PC-3 (cell line): ENCODE measurements around the gene SEMA3D. TPM values are rescaled to one million over a fixed set of nuclear protein-coding genes. Genes with fewer than 3 reads are reported as not detected.

ENCODE experiments used
- ATAC-seq: fragments of 200-7000 bp; cut with Tn5 transposase; 2 replicates; pipeline ENCODE4 v1.9.1; 2020; ENCODE audit warnings: mild to moderate bottlenecking, moderate library complexity
- BruUV-seq: library from RNA; stranded (reverse); fragments of 400-500 nt; replicated peaks from 2 replicates; lab custom pipeline; 2021; lab: Mats Ljungman, UMichigan
- CTCF ChIA-PET: fragments of 300-600 bp; sonication (Branson Sonifier 250); formaldehyde crosslinking; loops from one replicate; lab custom pipeline; 2022; ENCODE audit warnings: antibody characterized with exemption; lab: Charles Lee
- POLR2A ChIA-PET: fragments of 300-600 bp; sonication (Branson Sonifier 250); formaldehyde crosslinking; loops from one replicate; lab custom pipeline; 2022; ENCODE audit warnings: antibody characterized with exemption; ENCODE audit not compliant: unreplicated experiment; lab: Charles Lee
- DNase-seq: peaks from one replicate; pipeline ENCODE4 v3.0.0-alpha.2; 2015
- H2AFZ ChIP-seq: fragments of 300-600 bp; sonication (generic); 2 replicates; pipeline ENCODE4 v1.6.0; 2016; ENCODE audit warnings: antibody characterized with exemption, low read length
- H3F3A ChIP-seq: fragments of 300-600 bp; sonication (generic); one replicate; pipeline ENCODE4 v1.6.0; 2017; ENCODE audit warnings: antibody characterized with exemption, low read length, control low read depth, mild to moderate bottlenecking; ENCODE audit not compliant: unreplicated experiment
- H3K27ac ChIP-seq: fragments of 300-600 bp; sonication (generic); 2 replicates; pipeline ENCODE4 v1.5.1; 2016; ENCODE audit warnings: mild to moderate bottlenecking, low read length
- H3K27me3 ChIP-seq: fragments of 300-600 bp; sonication (generic); 2 replicates; pipeline ENCODE4 v1.6.1; 2016; ENCODE audit warnings: low read length, mixed read lengths
- H3K36me3 ChIP-seq: fragments of 300-600 bp; sonication (generic); 2 replicates; pipeline ENCODE4 v1.6.1; 2016; ENCODE audit warnings: low read depth, mixed run types, low read length, mixed read lengths
- H3K4me1 ChIP-seq: fragments of 300-600 bp; sonication (generic); 2 replicates; pipeline ENCODE4 v1.5.1; 2016; ENCODE audit warnings: low read length; ENCODE audit not compliant: insufficient read depth
- H3K4me2 ChIP-seq: fragments of 300-600 bp; sonication (generic); 2 replicates; pipeline ENCODE4 v1.6.0; 2016; ENCODE audit warnings: low read length
- H3K4me3 ChIP-seq: fragments of 300-600 bp; sonication (generic); 2 replicates; pipeline ENCODE4 v1.5.1; 2016; ENCODE audit warnings: mild to moderate bottlenecking, low read length, mixed read lengths
- H3K79me2 ChIP-seq: fragments of 300-600 bp; sonication (generic); 2 replicates; pipeline ENCODE4 v1.6.1; 2017; ENCODE audit warnings: low read length, mixed read lengths
- H3K9ac ChIP-seq: fragments of 300-600 bp; sonication (generic); 2 replicates; pipeline ENCODE4 v1.6.0; 2016; ENCODE audit warnings: mild to moderate bottlenecking, low read length
- H3K9me2 ChIP-seq: fragments of 300-600 bp; sonication (generic); replicated peaks from 2 replicates; pipeline ENCODE4 v1.6.1; 2016; ENCODE audit warnings: mixed run types, low read length, mixed read lengths
- H3K9me3 ChIP-seq: fragments of 300-600 bp; sonication (generic); 2 replicates; pipeline ENCODE4 v1.6.1; 2016; ENCODE audit warnings: low read length, mixed read lengths
- H4K20me1 ChIP-seq: fragments of 300-600 bp; sonication (generic); 2 replicates; pipeline ENCODE4 v1.6.1; 2016; ENCODE audit warnings: low read length, mixed read lengths
- EZH2 ChIP-seq: fragments of 300-600 bp; sonication (generic); IDR thresholded peaks from one replicate; pipeline ENCODE4 v1.6.1; 2017; ENCODE audit warnings: antibody characterized with exemption, mild to moderate bottlenecking, low read length; ENCODE audit not compliant: unreplicated experiment
- EZH2phosphoT487 ChIP-seq: fragments of 300-600 bp; sonication (generic); IDR thresholded peaks from 2 replicates; pipeline ENCODE4 v1.6.1; 2018; ENCODE audit warnings: mild to moderate bottlenecking, antibody characterized with exemption, low read length, borderline replicate concordance
- intact Hi-C: fragments of 100-400 bp; cut with micrococcal nuclease; formaldehyde crosslinking; loops from 2 replicates; pipeline ENCODE4 v1.9.0; 2023
- total RNA-seq: library from RNA; depleted of rRNA; stranded (reverse); fragments of >200 nt; gene quantifications from 2 replicates; pipeline ENCODE4 v1.2.3, GENCODE V29; 2014
- TF ChIP-seq, protein P1 (sequence below): fragments of 300-600 bp; sonication (generic); conservative IDR thresholded peaks from 2 replicates; pipeline ENCODE4 v1.5.1; 2017; ENCODE audit warnings: antibody characterized with exemption, low read depth, mild to moderate bottlenecking, low read length

Gene SEMA3D
- total RNA-seq, 1 experiment from 2014 or later, result 4.8 TPM

DNA sequence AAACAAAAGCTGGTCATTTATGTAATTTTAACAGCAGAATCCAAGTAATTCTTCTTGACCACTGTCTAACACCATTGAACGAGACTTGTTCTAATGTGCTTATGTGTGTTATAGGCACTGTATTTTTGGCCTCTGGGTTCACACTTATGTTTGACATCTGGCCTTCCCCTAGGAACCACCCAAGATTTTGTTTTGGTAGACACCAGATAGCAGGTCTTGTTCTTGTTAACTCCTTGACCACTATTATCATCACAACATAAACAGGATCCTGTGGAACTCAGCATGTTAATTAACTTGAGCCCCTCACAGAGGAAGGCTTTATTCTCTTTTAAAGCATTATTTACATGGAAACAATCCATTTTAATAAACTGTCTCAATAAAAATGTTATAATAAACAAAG, 167.7 kb downstream of the SEMA3D start:
- no peak for ATAC-seq
- no peaks in the 10 kb centered on the region for H3F3A ChIP-seq
- H3K9me2 ChIP-seq, result no peaks in the 10 kb centered on the region
- ChIA-PET CTCF (no interaction called here), POLR2A (no interaction called here)
- no peak overlapping the region for H2AFZ ChIP-seq
- no peaks in the 10 kb centered on the region for H4K20me1 ChIP-seq
- BruUV-seq, result no TSS peak
- H3K36me3 ChIP-seq, result no peaks in the 10 kb centered on the region
- no peaks in the 10 kb centered on the region for H3K79me2 ChIP-seq
- H3K27ac ChIP-seq, result no peak overlapping the region
- no peaks in the 10 kb centered on the region for H3K4me1 ChIP-seq
- DNase-seq, result no peak
- no peak for TF ChIP-seq EZH2phosphoT487
- TF ChIP-seq EZH2, result no peak
- TF ChIP-seq, protein P1, sequence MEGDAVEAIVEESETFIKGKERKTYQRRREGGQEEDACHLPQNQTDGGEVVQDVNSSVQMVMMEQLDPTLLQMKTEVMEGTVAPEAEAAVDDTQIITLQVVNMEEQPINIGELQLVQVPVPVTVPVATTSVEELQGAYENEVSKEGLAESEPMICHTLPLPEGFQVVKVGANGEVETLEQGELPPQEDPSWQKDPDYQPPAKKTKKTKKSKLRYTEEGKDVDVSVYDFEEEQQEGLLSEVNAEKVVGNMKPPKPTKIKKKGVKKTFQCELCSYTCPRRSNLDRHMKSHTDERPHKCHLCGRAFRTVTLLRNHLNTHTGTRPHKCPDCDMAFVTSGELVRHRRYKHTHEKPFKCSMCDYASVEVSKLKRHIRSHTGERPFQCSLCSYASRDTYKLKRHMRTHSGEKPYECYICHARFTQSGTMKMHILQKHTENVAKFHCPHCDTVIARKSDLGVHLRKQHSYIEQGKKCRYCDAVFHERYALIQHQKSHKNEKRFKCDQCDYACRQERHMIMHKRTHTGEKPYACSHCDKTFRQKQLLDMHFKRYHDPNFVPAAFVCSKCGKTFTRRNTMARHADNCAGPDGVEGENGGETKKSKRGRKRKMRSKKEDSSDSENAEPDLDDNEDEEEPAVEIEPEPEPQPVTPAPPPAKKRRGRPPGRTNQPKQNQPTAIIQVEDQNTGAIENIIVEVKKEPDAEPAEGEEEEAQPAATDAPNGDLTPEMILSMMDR, result no peak
- H3K9ac ChIP-seq, result no peak overlapping the region
- no peak overlapping the region for H3K4me2 ChIP-seq
- no peaks in the 10 kb centered on the region for H3K9me3 ChIP-seq
- H3K4me3 ChIP-seq, result no peak overlapping the region
- no peaks in the 10 kb centered on the region for H3K27me3 ChIP-seq
- intact Hi-C loops, result no loop called here

DNA sequence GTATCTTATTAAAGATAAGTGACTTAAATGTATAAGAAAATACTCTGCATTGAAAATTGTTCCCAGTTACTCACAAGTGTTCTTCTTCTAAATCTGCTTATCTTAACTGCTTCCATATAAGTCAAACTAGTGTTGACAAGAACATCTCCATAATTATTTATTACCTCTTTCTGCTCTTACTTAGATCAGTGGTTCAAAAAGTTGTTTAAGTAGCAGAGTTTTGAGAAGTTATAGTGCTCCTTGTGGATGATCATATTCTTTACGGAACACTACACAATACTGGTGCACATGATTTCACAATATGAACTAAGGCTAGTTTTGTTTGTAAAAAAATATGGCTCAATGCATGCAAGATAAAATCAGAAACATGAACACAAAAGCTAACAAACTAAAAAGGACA, 168.4 kb downstream of the SEMA3D start:
- ChIA-PET CTCF (no interaction called here), POLR2A (no interaction called here)
- TF ChIP-seq, protein P1, result peak; percentile 34; the same call in 1 of the 2 replicates
- TF ChIP-seq EZH2, result no peak
- Histone ChIP-seq H3K4me2 (no peak overlapping the region), H3K9me2 (no peaks in the 10 kb centered on the region), H3K9me3 (no peaks in the 10 kb centered on the region), H3K4me1 (no peaks in the 10 kb centered on the region), H2AFZ (no peak overlapping the region), H3K36me3 (no peaks in the 10 kb centered on the region), H3K79me2 (no peaks in the 10 kb centered on the region), H3F3A (no peaks in the 10 kb centered on the region), H3K4me3 (no peak overlapping the region), H3K9ac (no peak overlapping the region), H4K20me1 (no peaks in the 10 kb centered on the region), H3K27ac (no peak overlapping the region), H3K27me3 (no peaks in the 10 kb centered on the region)
- no TSS peak for BruUV-seq
- peak; percentile 19 for DNase-seq
- no peak for ATAC-seq
- intact Hi-C loops, result no loop called here

DNA sequence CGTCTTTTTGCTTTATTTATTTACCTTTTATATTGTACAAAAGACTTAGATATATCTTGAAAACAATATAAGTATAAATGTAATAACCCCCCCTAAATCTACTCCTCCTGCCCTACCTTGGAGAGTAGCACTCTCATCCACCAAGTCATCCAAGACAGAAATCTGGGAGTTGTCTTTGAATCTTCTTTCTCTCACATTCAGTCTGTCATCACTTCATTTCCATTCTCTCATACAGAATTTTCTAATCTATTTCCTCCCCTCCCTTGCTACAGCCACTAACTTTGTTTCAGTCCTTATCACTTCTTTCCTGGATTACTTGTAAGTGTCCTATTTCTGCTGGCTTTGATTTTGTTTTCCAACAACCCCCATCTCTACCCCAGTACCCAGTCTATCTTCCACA, 170.6 kb downstream of the SEMA3D start:
- Histone ChIP-seq H3K4me1 (no peaks in the 10 kb centered on the region), H3K4me2 (no peak overlapping the region), H3K4me3 (no peak overlapping the region), H2AFZ (no peak overlapping the region), H4K20me1 (no peaks in the 10 kb centered on the region), H3K79me2 (no peaks in the 10 kb centered on the region), H3K27ac (no peak overlapping the region), H3K36me3 (no peaks in the 10 kb centered on the region), H3K9me3 (no peaks in the 10 kb centered on the region), H3K27me3 (no peaks in the 10 kb centered on the region), H3K9ac (no peak overlapping the region), H3F3A (no peaks in the 10 kb centered on the region), H3K9me2 (no peaks in the 10 kb centered on the region)
- DNase-seq (no peak), ATAC-seq (no peak)
- ChIA-PET CTCF (no interaction called here), POLR2A (no interaction called here)
- BruUV-seq, result no TSS peak
- intact Hi-C loops, result no loop called here
- TF ChIP-seq EZH2phosphoT487 (no peak), EZH2 (no peak)
- TF ChIP-seq, protein P1, result no peak
